ENCODE measurements around the gene ST13. TPM values are rescaled to one million over a fixed set of nuclear protein-coding genes. Genes with fewer than 3 reads are reported as not detected.

The ST13 gene
- total and polyA plus RNA-seq, 2 experiments from 2014 or later: 159 to 238 TPM

DNA sequence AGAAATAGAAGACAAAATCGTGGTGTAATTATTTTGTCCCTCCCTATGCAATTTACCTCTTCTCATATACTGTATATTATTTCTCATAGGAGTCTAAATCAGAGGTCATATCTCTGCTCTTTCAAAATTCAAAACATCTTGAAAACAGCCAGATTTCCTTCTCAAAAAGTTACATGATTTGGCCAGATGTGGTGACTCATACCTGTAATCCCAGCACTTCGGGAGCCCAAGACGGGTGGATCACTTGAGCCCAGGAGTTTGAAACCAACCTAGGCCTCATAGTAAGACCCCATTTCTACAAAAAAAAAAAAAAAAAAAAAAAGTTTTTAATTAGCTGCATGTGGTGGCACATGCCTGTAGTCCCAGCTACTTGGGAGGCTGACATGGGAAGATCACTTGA is 34.4 kb upstream of the ST13 start:
- Histone ChIP-seq H3K9me2 (ENCODE audit: insufficient read depth) (no peaks in the 10 kb centered on the region), H3K27me3 (ENCODE audit: insufficient read depth) (no peaks in the 10 kb centered on the region), H3K79me2 (replicated peaks; ENCODE audit: insufficient read depth) (no peaks in the 10 kb centered on the region), H3F3A (replicated peaks; ENCODE audit: low read depth) (no peaks in the 10 kb centered on the region), H3K4me1 (ENCODE audit: insufficient read depth) (no peaks in the 10 kb centered on the region), H3K36me3 (ENCODE audit: insufficient read depth) (peaks cover 8% of the 10 kb centered on the region), H4K20me1 (replicated peaks; ENCODE audit: insufficient read depth) (no peaks in the 10 kb centered on the region), H3K4me3 (no peak overlapping the region), H3K27ac (ENCODE audit: low read depth) (no peak overlapping the region), H3K4me2 (no peak overlapping the region), H2AFZ (no peak overlapping the region)
- TF ChIP-seq NANOG (IDR thresholded peaks at IDR 0.05; ENCODE audit: borderline replicate concordance): no peak
- TF ChIP-seq EZH2phosphoT487 (IDR thresholded peaks at IDR 0.05; ENCODE audit: unreplicated experiment): no peak
- TF ChIP-seq CREB1 (CRISPR knock-in tag; IDR thresholded peaks at IDR 0.05; ENCODE audit: low read depth): no peak
- TF ChIP-seq, protein P1, sequence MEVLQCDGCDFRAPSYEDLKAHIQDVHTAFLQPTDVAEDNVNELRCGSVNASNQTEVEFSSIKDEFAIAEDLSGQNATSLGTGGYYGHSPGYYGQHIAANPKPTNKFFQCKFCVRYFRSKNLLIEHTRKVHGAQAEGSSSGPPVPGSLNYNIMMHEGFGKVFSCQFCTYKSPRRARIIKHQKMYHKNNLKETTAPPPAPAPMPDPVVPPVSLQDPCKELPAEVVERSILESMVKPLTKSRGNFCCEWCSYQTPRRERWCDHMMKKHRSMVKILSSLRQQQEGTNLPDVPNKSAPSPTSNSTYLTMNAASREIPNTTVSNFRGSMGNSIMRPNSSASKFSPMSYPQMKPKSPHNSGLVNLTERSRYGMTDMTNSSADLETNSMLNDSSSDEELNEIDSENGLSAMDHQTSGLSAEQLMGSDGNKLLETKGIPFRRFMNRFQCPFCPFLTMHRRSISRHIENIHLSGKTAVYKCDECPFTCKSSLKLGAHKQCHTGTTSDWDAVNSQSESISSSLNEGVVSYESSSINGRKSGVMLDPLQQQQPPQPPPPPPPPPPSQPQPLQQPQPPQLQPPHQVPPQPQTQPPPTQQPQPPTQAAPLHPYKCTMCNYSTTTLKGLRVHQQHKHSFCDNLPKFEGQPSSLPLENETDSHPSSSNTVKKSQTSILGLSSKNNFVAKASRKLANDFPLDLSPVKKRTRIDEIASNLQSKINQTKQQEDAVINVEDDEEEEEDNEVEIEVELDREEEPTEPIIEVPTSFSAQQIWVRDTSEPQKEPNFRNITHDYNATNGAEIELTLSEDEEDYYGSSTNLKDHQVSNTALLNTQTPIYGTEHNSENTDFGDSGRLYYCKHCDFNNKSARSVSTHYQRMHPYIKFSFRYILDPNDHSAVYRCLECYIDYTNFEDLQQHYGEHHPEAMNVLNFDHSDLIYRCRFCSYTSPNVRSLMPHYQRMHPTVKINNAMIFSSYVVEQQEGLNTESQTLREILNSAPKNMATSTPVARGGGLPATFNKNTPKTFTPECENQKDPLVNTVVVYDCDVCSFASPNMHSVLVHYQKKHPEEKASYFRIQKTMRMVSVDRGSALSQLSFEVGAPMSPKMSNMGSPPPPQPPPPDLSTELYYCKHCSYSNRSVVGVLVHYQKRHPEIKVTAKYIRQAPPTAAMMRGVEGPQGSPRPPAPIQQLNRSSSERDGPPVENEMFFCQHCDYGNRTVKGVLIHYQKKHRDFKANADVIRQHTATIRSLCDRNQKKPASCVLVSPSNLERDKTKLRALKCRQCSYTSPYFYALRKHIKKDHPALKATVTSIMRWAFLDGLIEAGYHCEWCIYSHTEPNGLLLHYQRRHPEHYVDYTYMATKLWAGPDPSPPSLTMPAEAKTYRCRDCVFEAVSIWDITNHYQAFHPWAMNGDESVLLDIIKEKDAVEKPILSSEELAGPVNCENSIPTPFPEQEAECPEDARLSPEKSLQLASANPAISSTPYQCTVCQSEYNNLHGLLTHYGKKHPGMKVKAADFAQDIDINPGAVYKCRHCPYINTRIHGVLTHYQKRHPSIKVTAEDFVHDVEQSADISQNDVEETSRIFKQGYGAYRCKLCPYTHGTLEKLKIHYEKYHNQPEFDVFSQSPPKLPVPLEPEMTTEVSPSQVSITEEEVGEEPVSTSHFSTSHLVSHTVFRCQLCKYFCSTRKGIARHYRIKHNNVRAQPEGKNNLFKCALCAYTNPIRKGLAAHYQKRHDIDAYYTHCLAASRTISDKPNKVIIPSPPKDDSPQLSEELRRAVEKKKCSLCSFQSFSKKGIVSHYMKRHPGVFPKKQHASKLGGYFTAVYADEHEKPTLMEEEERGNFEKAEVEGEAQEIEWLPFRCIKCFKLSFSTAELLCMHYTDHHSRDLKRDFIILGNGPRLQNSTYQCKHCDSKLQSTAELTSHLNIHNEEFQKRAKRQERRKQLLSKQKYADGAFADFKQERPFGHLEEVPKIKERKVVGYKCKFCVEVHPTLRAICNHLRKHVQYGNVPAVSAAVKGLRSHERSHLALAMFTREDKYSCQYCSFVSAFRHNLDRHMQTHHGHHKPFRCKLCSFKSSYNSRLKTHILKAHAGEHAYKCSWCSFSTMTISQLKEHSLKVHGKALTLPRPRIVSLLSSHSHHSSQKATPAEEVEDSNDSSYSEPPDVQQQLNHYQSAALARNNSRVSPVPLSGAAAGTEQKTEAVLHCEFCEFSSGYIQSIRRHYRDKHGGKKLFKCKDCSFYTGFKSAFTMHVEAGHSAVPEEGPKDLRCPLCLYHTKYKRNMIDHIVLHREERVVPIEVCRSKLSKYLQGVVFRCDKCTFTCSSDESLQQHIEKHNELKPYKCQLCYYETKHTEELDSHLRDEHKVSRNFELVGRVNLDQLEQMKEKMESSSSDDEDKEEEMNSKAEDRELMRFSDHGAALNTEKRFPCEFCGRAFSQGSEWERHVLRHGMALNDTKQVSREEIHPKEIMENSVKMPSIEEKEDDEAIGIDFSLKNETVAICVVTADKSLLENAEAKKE (CRISPR knock-in tag; IDR thresholded peaks at IDR 0.05): no peak
- no peak for TF ChIP-seq POLR2AphosphoS5 (IDR thresholded peaks at IDR 0.05; ENCODE audit: low read depth)
- no peak for TF ChIP-seq STAT1 (IDR thresholded peaks at IDR 0.05; ENCODE audit: unreplicated experiment)
- TF ChIP-seq ZNF114 (CRISPR knock-in tag; IDR thresholded peaks at IDR 0.05): no peak
- TF ChIP-seq EZH2 (IDR thresholded peaks at IDR 0.05; ENCODE audit: low read depth, unreplicated experiment): no peak
- TF ChIP-seq, protein P2, sequence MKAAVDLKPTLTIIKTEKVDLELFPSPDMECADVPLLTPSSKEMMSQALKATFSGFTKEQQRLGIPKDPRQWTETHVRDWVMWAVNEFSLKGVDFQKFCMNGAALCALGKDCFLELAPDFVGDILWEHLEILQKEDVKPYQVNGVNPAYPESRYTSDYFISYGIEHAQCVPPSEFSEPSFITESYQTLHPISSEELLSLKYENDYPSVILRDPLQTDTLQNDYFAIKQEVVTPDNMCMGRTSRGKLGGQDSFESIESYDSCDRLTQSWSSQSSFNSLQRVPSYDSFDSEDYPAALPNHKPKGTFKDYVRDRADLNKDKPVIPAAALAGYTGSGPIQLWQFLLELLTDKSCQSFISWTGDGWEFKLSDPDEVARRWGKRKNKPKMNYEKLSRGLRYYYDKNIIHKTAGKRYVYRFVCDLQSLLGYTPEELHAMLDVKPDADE (IDR thresholded peaks at IDR 0.05): no peak
- TF ChIP-seq, protein P3, sequence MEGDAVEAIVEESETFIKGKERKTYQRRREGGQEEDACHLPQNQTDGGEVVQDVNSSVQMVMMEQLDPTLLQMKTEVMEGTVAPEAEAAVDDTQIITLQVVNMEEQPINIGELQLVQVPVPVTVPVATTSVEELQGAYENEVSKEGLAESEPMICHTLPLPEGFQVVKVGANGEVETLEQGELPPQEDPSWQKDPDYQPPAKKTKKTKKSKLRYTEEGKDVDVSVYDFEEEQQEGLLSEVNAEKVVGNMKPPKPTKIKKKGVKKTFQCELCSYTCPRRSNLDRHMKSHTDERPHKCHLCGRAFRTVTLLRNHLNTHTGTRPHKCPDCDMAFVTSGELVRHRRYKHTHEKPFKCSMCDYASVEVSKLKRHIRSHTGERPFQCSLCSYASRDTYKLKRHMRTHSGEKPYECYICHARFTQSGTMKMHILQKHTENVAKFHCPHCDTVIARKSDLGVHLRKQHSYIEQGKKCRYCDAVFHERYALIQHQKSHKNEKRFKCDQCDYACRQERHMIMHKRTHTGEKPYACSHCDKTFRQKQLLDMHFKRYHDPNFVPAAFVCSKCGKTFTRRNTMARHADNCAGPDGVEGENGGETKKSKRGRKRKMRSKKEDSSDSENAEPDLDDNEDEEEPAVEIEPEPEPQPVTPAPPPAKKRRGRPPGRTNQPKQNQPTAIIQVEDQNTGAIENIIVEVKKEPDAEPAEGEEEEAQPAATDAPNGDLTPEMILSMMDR (conservative IDR thresholded peaks at IDR 0.05; ENCODE audit: low read depth in 2 of 2): no peak
- no peak for TF ChIP-seq ZNF331 (CRISPR knock-in tag; IDR thresholded peaks at IDR 0.05; ENCODE audit: low read depth)
- TF ChIP-seq, protein P4, sequence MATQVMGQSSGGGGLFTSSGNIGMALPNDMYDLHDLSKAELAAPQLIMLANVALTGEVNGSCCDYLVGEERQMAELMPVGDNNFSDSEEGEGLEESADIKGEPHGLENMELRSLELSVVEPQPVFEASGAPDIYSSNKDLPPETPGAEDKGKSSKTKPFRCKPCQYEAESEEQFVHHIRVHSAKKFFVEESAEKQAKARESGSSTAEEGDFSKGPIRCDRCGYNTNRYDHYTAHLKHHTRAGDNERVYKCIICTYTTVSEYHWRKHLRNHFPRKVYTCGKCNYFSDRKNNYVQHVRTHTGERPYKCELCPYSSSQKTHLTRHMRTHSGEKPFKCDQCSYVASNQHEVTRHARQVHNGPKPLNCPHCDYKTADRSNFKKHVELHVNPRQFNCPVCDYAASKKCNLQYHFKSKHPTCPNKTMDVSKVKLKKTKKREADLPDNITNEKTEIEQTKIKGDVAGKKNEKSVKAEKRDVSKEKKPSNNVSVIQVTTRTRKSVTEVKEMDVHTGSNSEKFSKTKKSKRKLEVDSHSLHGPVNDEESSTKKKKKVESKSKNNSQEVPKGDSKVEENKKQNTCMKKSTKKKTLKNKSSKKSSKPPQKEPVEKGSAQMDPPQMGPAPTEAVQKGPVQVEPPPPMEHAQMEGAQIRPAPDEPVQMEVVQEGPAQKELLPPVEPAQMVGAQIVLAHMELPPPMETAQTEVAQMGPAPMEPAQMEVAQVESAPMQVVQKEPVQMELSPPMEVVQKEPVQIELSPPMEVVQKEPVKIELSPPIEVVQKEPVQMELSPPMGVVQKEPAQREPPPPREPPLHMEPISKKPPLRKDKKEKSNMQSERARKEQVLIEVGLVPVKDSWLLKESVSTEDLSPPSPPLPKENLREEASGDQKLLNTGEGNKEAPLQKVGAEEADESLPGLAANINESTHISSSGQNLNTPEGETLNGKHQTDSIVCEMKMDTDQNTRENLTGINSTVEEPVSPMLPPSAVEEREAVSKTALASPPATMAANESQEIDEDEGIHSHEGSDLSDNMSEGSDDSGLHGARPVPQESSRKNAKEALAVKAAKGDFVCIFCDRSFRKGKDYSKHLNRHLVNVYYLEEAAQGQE (IDR thresholded peaks at IDR 0.05; ENCODE audit: unreplicated experiment): no peak
- TF ChIP-seq JUNB (IDR thresholded peaks at IDR 0.05; ENCODE audit: unreplicated experiment): no peak
- Mint-ChIP-seq H3K27ac (no peak overlapping the region), H3K4me3 (no peak overlapping the region), H3K27me3 (ENCODE audit: insufficient read depth, low read depth, poor library complexity) (no peaks in the 10 kb centered on the region), H3K9me3 (no peaks in the 10 kb centered on the region), H3K36me3 (ENCODE audit: low read depth) (peaks cover 26% of the 10 kb centered on the region), H3K4me1 (no peaks in the 10 kb centered on the region)
- ATAC-seq (no peak), DNase-seq (ENCODE audit: low spot score) (no peak)
